ENCODE data around the gene PDGFA.

Gene PDGFA

GRCh38 chr7:486216-486743, 33.4 kb downstream of the PDGFA start:
- DNase-seq, result no peak

- DNase-seq, result no peak
These were observed 34.2 kb downstream of the PDGFA start for GRCh38 chr7:485188-486081.

- no peak for DNase-seq
These were observed 35.1 kb downstream of the PDGFA start for GRCh38 chr7:484356-485101.

GRCh38 chr7:483656-484355, 35.8 kb downstream of the PDGFA start:
- no peak for DNase-seq

- no peak for DNase-seq
These were observed 37.0 kb downstream of the PDGFA start for GRCh38 chr7:482521-483083.

- DNase-seq, result no peak
These were observed 38.3 kb downstream of the PDGFA start for GRCh38 chr7:481219-481930.

GRCh38 chr7:480531-481218, 39.0 kb downstream of the PDGFA start:
- no peak for DNase-seq

- DNase-seq, result no peak
These were observed 39.6 kb downstream of the PDGFA start for GRCh38 chr7:479948-480499.

- DNase-seq, result no peak
These were observed 40.3 kb downstream of the PDGFA start for GRCh38 chr7:479115-479947.

GRCh38 chr7:477626-478220, 41.9 kb downstream of the PDGFA start:
- DNase-seq, result no peak

- no peak for DNase-seq
These were observed 42.8 kb downstream of the PDGFA start for GRCh38 chr7:476736-477360.

GRCh38 chr7:475951-476441, 43.6 kb downstream of the PDGFA start:
- DNase-seq, result no peak

GRCh38 chr7:475425-475728, 44.3 kb downstream of the PDGFA start:
- DNase-seq, result no peak

GRCh38 chr7:474605-475424, 44.8 kb downstream of the PDGFA start:
- peak; percentile 14 for DNase-seq

GRCh38 chr7:473870-474604, 45.6 kb downstream of the PDGFA start:
- no peak for DNase-seq

GRCh38 chr7:473211-473734, 46.4 kb downstream of the PDGFA start:
- peak; percentile 33 for DNase-seq

- DNase-seq, result no peak
These were observed 47.0 kb downstream of the PDGFA start for GRCh38 chr7:472640-472957.

Measured in right hindlimb (tissue), 1 donor.